ENCODE data around the gene PCDHA8.
"Not testable (repeated sequence)": the region's sequence is repeated elsewhere in the genome, so short reads cannot be mapped to it uniquely, and the experiment has no call there.

The PCDHA8 gene

GRCh38 chr5:140840978-140841962 lies at the start of gene PCDHA8:
Gene PCDHA8, plus strand, starts transcription at chr5:140841187. Its CDS starts 135 bp downstream, at chr5:140841322.
- DNase-seq (ENCODE audit: low read depth), result no peak

- DNase-seq (ENCODE audit: low read depth), result no peak
These were observed 46.3 kb upstream of the PCDHA8 start, which contains the start of gene PCDHA2 for GRCh38 chr5:140794595-140795258. Gene PCDHA2, plus strand, starts transcription at chr5:140794852.

DNA sequence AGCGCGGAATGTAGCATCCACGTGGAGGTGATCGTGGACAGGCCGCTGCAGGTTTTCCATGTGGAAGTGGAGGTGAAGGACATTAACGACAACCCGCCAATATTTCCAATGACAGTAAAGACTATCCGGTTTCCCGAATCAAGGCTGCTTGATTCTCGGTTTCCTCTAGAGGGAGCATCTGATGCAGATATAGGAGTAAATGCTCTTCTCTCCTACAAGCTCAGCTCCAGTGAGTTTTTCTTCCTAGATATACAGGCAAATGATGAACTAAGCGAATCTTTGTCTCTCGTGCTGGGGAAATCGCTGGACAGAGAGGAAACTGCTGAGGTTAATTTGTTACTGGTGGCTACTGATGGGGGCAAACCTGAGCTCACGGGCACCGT lies 45.7 kb upstream of the PCDHA8 start:
- no peak for DNase-seq (ENCODE audit: low read depth)

- not testable (repeated sequence) for DNase-seq (ENCODE audit: low read depth)
These were observed 44.8 kb upstream of the PCDHA8 start for GRCh38 chr5:140796072-140796717.

DNA sequence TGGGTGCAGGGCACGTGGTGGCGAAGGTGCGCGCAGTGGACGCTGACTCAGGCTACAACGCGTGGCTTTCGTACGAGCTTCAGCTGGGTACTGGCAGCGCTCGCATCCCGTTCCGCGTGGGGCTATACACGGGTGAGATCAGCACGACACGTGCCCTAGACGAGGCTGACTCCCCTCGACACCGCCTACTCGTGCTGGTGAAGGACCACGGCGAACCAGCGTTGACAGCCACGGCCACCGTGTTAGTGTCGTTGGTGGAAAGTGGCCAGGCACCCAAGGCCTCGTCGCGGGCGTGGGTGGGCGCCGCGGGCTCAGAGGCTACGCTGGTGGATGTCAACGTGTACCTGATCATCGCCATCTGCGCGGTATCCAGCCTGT lies 44.3 kb upstream of the PCDHA8 start:
- DNase-seq (ENCODE audit: low read depth), result no peak

GRCh38 chr5:140800816-140801493 lies 40.0 kb upstream of the PCDHA8 start, which contains the start of gene PCDHA3:
Gene PCDHA3, plus strand, starts transcription at chr5:140801057.
- DNase-seq (ENCODE audit: low read depth), result no peak

GRCh38 chr5:140801494-140801841 lies 39.5 kb upstream of the PCDHA8 start:
- DNase-seq (ENCODE audit: low read depth), result no peak

GRCh38 chr5:140802381-140802780 lies 38.6 kb upstream of the PCDHA8 start:
- DNase-seq (ENCODE audit: low read depth), result not testable (repeated sequence)

DNA sequence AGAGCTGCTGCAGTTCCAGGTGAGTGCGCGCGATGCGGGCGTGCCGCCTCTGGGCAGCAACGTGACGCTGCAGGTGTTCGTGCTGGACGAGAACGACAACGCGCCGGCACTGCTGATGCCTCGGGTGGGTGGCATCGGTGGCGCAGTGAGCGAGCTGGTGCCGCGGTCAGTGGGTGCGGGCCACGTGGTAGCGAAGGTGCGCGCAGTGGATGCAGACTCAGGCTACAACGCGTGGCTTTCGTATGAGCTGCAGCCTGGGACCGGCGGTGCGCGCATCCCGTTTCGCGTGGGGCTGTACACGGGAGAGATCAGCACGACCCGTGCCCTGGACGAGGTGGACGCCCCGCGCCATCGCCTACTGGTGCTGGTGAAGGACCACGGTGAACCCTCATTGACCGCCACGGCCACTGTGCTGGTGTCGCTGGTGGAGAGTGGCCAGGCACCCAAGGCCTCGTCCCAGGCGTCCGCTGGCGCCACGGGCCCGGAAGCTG lies 38.2 kb upstream of the PCDHA8 start:
- no peak for DNase-seq (ENCODE audit: low read depth)

- DNase-seq (ENCODE audit: low read depth), result no peak
These were observed 33.9 kb upstream of the PCDHA8 start, which contains the start of gene PCDHA4 for GRCh38 chr5:140806834-140807775. Gene PCDHA4, plus strand, starts transcription at chr5:140807068.

DNA sequence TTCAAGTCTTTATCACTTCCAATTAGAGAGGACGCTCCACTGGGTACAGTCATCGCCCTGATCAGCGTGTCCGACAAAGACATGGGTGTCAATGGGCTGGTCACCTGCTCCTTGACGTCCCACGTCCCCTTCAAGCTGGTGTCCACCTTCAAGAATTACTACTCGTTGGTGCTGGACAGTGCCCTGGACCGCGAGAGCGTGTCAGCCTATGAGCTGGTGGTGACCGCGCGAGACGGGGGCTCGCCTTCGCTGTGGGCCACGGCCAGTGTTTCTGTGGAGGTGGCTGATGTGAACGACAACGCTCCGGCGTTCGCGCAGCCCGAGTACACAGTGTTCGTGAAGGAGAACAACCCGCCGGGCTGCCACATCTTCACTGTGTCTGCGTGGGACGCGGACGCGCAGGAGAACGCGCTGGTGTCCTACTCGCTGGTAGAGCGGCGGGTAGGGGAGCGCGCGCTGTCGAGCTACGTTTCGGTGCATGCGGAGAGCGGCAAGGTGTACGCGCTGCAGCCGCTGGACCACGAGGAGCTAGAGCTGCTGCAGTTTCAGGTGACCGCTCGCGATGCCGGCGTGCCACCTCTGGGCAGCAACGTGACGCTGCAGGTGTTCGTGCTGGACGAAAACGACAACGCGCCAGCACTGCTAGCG lies 32.6 kb upstream of the PCDHA8 start:
- DNase-seq (ENCODE audit: low read depth), result not testable (repeated sequence)

- DNase-seq (ENCODE audit: low read depth), result no peak
These were observed 32.1 kb upstream of the PCDHA8 start for GRCh38 chr5:140808889-140809291.

DNA sequence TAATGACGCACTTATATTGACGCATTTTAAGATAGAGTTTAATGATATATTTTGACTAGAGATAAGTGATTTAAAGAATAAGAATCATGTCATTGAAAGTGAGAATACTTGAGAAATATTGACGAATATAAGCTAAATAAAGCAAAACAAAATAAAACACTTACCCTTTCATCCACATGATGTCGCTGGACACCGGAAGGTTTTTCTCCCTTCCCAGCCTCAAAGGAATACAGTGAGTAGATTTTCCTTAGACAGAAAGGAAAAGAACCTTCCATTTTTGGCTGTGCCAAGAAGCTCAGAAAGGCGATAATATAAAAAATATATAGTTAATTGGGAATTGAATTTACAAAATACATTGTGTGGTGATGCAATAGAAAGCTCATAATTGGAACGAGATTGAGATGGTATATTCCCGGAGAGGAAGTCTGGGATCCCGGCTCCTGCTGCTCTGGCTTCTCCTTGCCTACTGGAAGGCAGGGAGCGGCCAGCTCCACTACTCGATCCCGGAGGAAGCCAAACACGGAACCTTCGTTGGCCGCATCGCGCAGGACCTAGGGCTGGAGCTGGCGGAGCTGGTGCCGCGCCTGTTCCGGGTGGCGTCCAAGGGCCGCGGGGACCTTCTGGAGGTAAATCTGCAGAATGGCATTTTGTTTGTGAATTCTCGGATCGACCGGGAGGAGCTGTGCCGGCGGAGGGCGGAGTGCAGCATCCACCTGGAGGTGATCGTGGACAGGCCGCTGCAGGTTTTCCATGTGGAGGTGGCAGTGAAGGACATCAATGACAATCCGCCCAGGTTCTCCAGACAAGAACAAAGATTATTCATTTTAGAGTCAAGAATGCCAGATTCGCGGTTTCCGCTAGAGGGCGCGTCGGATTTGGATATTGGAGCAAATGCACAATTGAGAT lies 19.4 kb upstream of the PCDHA8 start, which contains the start of gene PCDHA5:
Gene PCDHA5 (plus strand): TSS at position 239 of the 906 bp plus-strand sequence.
- DNase-seq (ENCODE audit: low read depth), result no peak

GRCh38 chr5:140822281-140822629 lies 18.7 kb upstream of the PCDHA8 start:
- DNase-seq (ENCODE audit: low read depth), result no peak

GRCh38 chr5:140822969-140823368 lies 18.0 kb upstream of the PCDHA8 start:
- DNase-seq (ENCODE audit: low read depth), result not testable (repeated sequence)

DNA sequence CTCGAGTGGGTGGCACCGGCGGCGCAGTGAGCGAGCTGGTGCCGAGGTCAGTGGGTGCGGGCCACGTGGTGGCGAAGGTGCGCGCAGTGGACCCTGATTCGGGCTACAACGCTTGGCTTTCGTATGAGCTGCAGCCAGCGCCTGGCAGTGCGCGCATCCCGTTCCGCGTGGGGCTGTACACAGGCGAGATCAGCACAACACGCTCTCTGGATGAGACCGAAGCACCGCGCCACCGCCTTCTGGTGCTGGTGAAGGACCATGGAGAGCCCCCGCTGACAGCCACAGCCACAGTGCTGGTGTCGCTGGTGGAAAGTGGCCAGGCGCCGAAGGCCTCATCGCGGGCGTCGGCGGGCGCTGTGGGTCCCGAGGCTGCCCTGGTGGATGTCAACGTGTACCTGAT lies 17.5 kb upstream of the PCDHA8 start:
- DNase-seq (ENCODE audit: low read depth), result no peak

- no peak for DNase-seq (ENCODE audit: low read depth)
These were observed 13.2 kb upstream of the PCDHA8 start, which contains the start of gene PCDHA6 for GRCh38 chr5:140827704-140828361. Gene PCDHA6, plus strand, starts transcription at chr5:140827960. Its CDS starts 132 bp downstream, at chr5:140828092.

- no peak for DNase-seq (ENCODE audit: low read depth)
These were observed 12.6 kb upstream of the PCDHA8 start for GRCh38 chr5:140828362-140828737.

Measured in stimulated activated CD8-positive, alpha-beta memory T cell treated with anti-CD3 and anti-CD28 coated beads, Interleukin-7, amount 100 ng/mL, for 24 hours (primary cell).